B cell (primary cell): Measurements from ENCODE around the gene HERC4. TPM values are rescaled to one million over a fixed set of nuclear protein-coding genes. Genes with fewer than 3 reads are reported as not detected.

Experiments
- ATAC-seq: fragments of 200-7000 bp; cut with Tn5 transposase; one replicate; pipeline ENCODE4 v1.10.0; 2021; ENCODE audit warnings: low read depth, mild to moderate bottlenecking, moderate number of reproducible peaks, moderate library complexity
- CTCF ChIA-PET: fragments of 350-600 bp; sonication (Branson Sonifier 250); formaldehyde crosslinking; loops from one replicate; lab custom pipeline; 2021; ENCODE audit warnings: antibody characterized with exemption, inconsistent platforms; lab: Charles Lee
- POLR2A ChIA-PET: fragments of 350-600 bp; sonication (Branson Sonifier 250); formaldehyde crosslinking; loops from one replicate; lab custom pipeline; 2021; ENCODE audit warnings: antibody characterized with exemption; lab: Charles Lee
- DNase-seq: peaks from one replicate; pipeline ENCODE4 v3.0.0; 2013
- H2AFZ ChIP-seq: 2 replicates; pipeline ENCODE4 v1.6.1; 2012; ENCODE audit warnings: mild to moderate bottlenecking, low read depth, low read length; ENCODE audit not compliant: insufficient read depth, poor library complexity, severe bottlenecking
- H3K27ac ChIP-seq, 2 donors: 1 replicate in 1 of 2; 2 replicates in 1 of 2; pipeline ENCODE4 v1.5.1; 2012 to 2013; ENCODE audit warnings: low read length in 2 of 2, mild to moderate bottlenecking in 2 of 2, moderate library complexity in 1 of 2
- H3K27me3 ChIP-seq, 4 experiments: fragments of 200-600 bp in 1 of 4; sonication (generic) in 1 of 4; replicated peaks in 1 of 4; 1 replicate in 2 of 4; 2 replicates in 2 of 4; pipeline versions ENCODE4 v1.6.1 to v1.7.0; 2013 to 2016; ENCODE audit warnings: low read length in 3 of 4, mild to moderate bottlenecking in 2 of 4, mixed read lengths in 1 of 4, moderate library complexity in 1 of 4; ENCODE audit not compliant: insufficient read depth in 4 of 4, control insufficient read depth in 3 of 4; ENCODE audit errors: control extremely low read depth in 1 of 4
- H3K36me3 ChIP-seq, 2 experiments: replicated peaks in 1 of 2; 1 replicate in 1 of 2; 2 replicates in 1 of 2; pipeline versions ENCODE4 v1.6.1 to v1.7.1; 2013; ENCODE audit warnings: low read length in 1 of 2; ENCODE audit not compliant: insufficient read depth in 2 of 2, control insufficient read depth in 1 of 2; ENCODE audit errors: control extremely low read depth in 1 of 2, extremely low read depth in 1 of 2
- H3K4me1 ChIP-seq, 2 donors: fragments of 200-600 bp in 1 of 2; sonication (generic) in 1 of 2; 1 replicate in 1 of 2; 2 replicates in 1 of 2; pipeline versions ENCODE4 v1.5.1 to v1.6.1; 2013 to 2017; ENCODE audit warnings: low read length in 2 of 2; ENCODE audit not compliant: control insufficient read depth in 2 of 2, insufficient read depth in 2 of 2
- H3K4me2 ChIP-seq: replicated peaks from 2 replicates; pipeline ENCODE3; 2012; ENCODE audit warnings: mild to moderate bottlenecking, low read depth, low read length; ENCODE audit not compliant: poor library complexity, severe bottlenecking
- H3K4me3 ChIP-seq, 5 experiments: fragments of 200-600 bp in 1 of 5; sonication (generic) in 1 of 5; 1 replicate in 3 of 5; 2 replicates in 2 of 5; pipeline versions ENCODE4 v1.5.1 to v1.7.0; 2011 to 2016; ENCODE audit warnings: low read length in 4 of 5, mild to moderate bottlenecking in 4 of 5, low read depth in 2 of 5, control low read depth in 1 of 5, moderate library complexity in 1 of 5; ENCODE audit not compliant: insufficient read depth in 1 of 5; ENCODE audit errors: control extremely low read depth in 1 of 5, extremely low read depth in 1 of 5
- H3K79me2 ChIP-seq: fragments of 200-600 bp; sonication (generic); one replicate; pipeline ENCODE4 v1.6.0; 2016; ENCODE audit warnings: low read length; ENCODE audit not compliant: control insufficient read depth, insufficient read depth
- H3K9ac ChIP-seq: fragments of 200-600 bp; sonication (generic); 2 replicates; pipeline ENCODE4 v1.6.1; 2017; ENCODE audit warnings: mild to moderate bottlenecking, low read length, moderate library complexity
- H3K9me3 ChIP-seq, 3 donors: one replicate each; pipeline versions ENCODE4 v1.6.1 to v1.7.1; 2013; ENCODE audit warnings: low read length in 2 of 3; ENCODE audit not compliant: control insufficient read depth in 2 of 3, insufficient read depth in 1 of 3; ENCODE audit errors: control extremely low read depth in 1 of 3
- H4K20me1 ChIP-seq: 2 replicates; pipeline ENCODE4 v1.6.0; 2012; ENCODE audit warnings: mild to moderate bottlenecking, low read length; ENCODE audit not compliant: insufficient read depth, control insufficient read depth, poor library complexity, severe bottlenecking
- H3K27ac Mint-ChIP-seq: one replicate; pipeline ENCODE4 v1.8.0; 2021; ENCODE audit warnings: mixed read lengths
- H3K27me3 Mint-ChIP-seq: one replicate; pipeline ENCODE4 v1.8.0; 2021; ENCODE audit warnings: mixed read lengths
- H3K4me1 Mint-ChIP-seq: one replicate; pipeline ENCODE4 v1.8.0; 2021; ENCODE audit warnings: mixed read lengths
- H3K4me3 Mint-ChIP-seq: one replicate; pipeline ENCODE4 v1.8.0; 2021; ENCODE audit warnings: mixed read lengths
- H3K9me3 Mint-ChIP-seq: one replicate; pipeline ENCODE4 v1.8.0; 2022; ENCODE audit warnings: mixed read lengths; ENCODE audit not compliant: insufficient read depth
- CTCF ChIP-seq: fragments of 200-600 bp; IDR thresholded peaks from one replicate; pipeline ENCODE4 v1.8.0; 2022; ENCODE audit warnings: antibody characterized with exemption, mild to moderate bottlenecking
- EZH2 ChIP-seq: IDR thresholded peaks from 2 replicates; pipeline ENCODE4 v1.6.1; 2012; ENCODE audit warnings: borderline replicate concordance, low read depth, mild to moderate bottlenecking, moderate library complexity, low read length; ENCODE audit not compliant: insufficient read depth, poor library complexity, severe bottlenecking
- WGBS: methylation state at CpG from one replicate; pipeline ENCODE4 v1.1.5; 2013; ENCODE audit warnings: missing lambda C conversion rate; ENCODE audit not compliant: insufficient coverage; 5-methylcytosine and 5-hydroxymethylcytosine counted together
- intact Hi-C: fragments of 100-400 bp; cut with micrococcal nuclease; formaldehyde crosslinking; loops from one replicate; pipeline ENCODE4 v1.10.0; 2022
- polyA plus RNA-seq: library from polyadenylated mRNA; depleted of rRNA; stranded (reverse); fragments of >200 nt; gene quantifications from 2 replicates; pipeline ENCODE4 v1.2.3, GENCODE V29; 2012
- total RNA-seq, 2 donors: library from RNA; stranded (reverse); fragments of 120-200 nt in 1 of 2; gene quantifications; 1 replicate in 1 of 2; 2 replicates in 1 of 2; pipeline versions ENCODE4 v1.2.3 to v1.2.4, GENCODE V29; 2013 to 2022

Gene HERC4
- total and polyA plus RNA-seq, 2 donors (not counting 1 experiment from before 2014, with no cell fraction given) = 18.2 to 118 TPM

DNA sequence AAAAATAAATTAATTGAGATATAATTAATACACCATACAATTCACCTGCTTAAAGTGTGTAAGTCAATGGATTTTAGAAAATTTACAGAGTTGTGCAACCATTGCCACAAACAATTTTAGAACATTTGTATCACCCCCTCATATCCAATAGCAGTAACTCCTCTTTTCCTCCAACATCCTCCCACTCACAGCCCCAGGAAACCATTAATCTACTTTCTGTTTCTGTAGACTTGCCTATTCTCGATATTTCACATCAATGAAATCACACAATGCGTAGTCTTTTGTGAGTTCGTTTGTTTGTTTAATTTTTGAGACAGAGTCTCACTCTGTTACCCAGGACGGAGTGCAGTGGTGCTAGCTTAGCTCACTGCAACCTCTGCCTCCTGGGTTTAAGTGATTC is 13.7 kb upstream of the HERC4 start:
- DNase-seq (no peak), ATAC-seq (no peak)
- peaks cover 1 to 3% of the 10 kb centered on the region in 2 donors for H3K4me1 ChIP-seq
- H3K79me2 ChIP-seq = no peaks in the 10 kb centered on the region
- no peak overlapping the region for H2AFZ ChIP-seq
- H3K36me3 ChIP-seq = no peaks in the 10 kb centered on the region
- peaks cover 3% of the 10 kb centered on the region for H3K27me3 Mint-ChIP-seq
- H3K4me1 Mint-ChIP-seq = peaks cover 3% of the 10 kb centered on the region
- CTCF ChIA-PET = no interaction called here
- peaks cover 0 to 10% (median 10%) of the 10 kb centered on the region in 3 donors for H3K9me3 ChIP-seq
- no peak overlapping the region for H3K9ac ChIP-seq
- H4K20me1 ChIP-seq = no peaks in the 10 kb centered on the region
- no peak overlapping the region for H3K4me2 ChIP-seq
- H3K27me3 ChIP-seq = peaks cover 0 to 2% (median 0%) of the 10 kb centered on the region in 4 experiments
- intact Hi-C loops = no loop called here
- peaks cover under 1% of the 10 kb centered on the region for H3K9me3 Mint-ChIP-seq
- H3K4me3 ChIP-seq = no peak overlapping the region
- H3K4me3 Mint-ChIP-seq = no peak overlapping the region
- no peak overlapping the region for H3K27ac ChIP-seq
- TF ChIP-seq EZH2 (no peak), CTCF (no peak)
- POLR2A ChIA-PET = no interaction called here
- no peak overlapping the region for H3K27ac Mint-ChIP-seq
- 88% methylated on average over 2 of the region's 4 CpGs for WGBS

GRCh38 chr10:68087685-68088401 is 12.8 kb upstream of the HERC4 start:
- H3K4me2 ChIP-seq = no peak overlapping the region
- H3K9me3 ChIP-seq = peaks cover 0 to 3% (median 1%) of the 10 kb centered on the region in 3 donors
- no peak overlapping the region for H3K4me3 ChIP-seq
- Mint-ChIP-seq H3K27ac (no peak overlapping the region), H3K4me3 (no peak overlapping the region), H3K9me3 (no peaks in the 10 kb centered on the region), H3K27me3 (peaks cover 4% of the 10 kb centered on the region), H3K4me1 (peaks cover 2% of the 10 kb centered on the region)
- H3K79me2 ChIP-seq = no peaks in the 10 kb centered on the region
- intact Hi-C loops = no loop called here
- 20% methylated on average over 1 of the region's 2 CpGs for WGBS
- H3K4me1 ChIP-seq = no peaks in the 10 kb centered on the region
- CTCF ChIA-PET = no interaction called here
- H3K36me3 ChIP-seq = no peaks in the 10 kb centered on the region
- POLR2A ChIA-PET = no interaction called here
- DNase-seq (no peak), ATAC-seq (no peak)
- H3K9ac ChIP-seq = no peak overlapping the region
- no peak overlapping the region for H2AFZ ChIP-seq
- H3K27me3 ChIP-seq = peaks cover 0 to 2% (median 0%) of the 10 kb centered on the region in 4 experiments
- no peak overlapping the region for H3K27ac ChIP-seq
- H4K20me1 ChIP-seq = no peaks in the 10 kb centered on the region
- TF ChIP-seq EZH2 (no peak), CTCF (no peak)
